HepG2 (cell line): ENCODE results near the gene SMYD4. TPM values are rescaled to one million over a fixed set of nuclear protein-coding genes. Genes with fewer than 3 reads are reported as not detected.

Experiments used
- NFIC ChIP-seq: IDR thresholded peaks from 2 replicates; pipeline ENCODE4 v1.6.1; 2012; ENCODE audit warnings: mild to moderate bottlenecking, low read length, inconsistent platforms
- TBP ChIP-seq: sonication (generic); formaldehyde crosslinking; IDR thresholded peaks from 2 replicates; pipeline ENCODE4 v1.5.0; 2020; ENCODE audit warnings: missing genetic modification reagents
- XRCC5 ChIP-seq: fragments of 200-400 bp; formaldehyde crosslinking; optimal IDR thresholded peaks from 2 replicates; pipeline ENCODE3; 2017; ENCODE audit warnings: mild to moderate bottlenecking, low read length
- ZBTB20 ChIP-seq: sonication (generic); formaldehyde crosslinking; IDR thresholded peaks from 2 replicates; pipeline ENCODE4 v1.8.1; 2023; ENCODE audit warnings: missing genetic modification reagents, low read depth, mild to moderate bottlenecking, borderline replicate concordance
- ZBTB42 ChIP-seq: sonication (generic); formaldehyde crosslinking; IDR thresholded peaks from 2 replicates; pipeline ENCODE4 v1.5.0; 2020; ENCODE audit warnings: mild to moderate bottlenecking, missing genetic modification reagents
- ZFP36 ChIP-seq: fragments of 150-350 bp; IDR thresholded peaks from 2 replicates; pipeline ENCODE4 v1.6.1; 2018; ENCODE audit warnings: borderline replicate concordance, low read length, low read depth; ENCODE audit not compliant: partially characterized antibody
- ZNF101 ChIP-seq: sonication (generic); formaldehyde crosslinking; IDR thresholded peaks from 2 replicates; pipeline ENCODE4 v1.4.0; 2020; ENCODE audit warnings: mild to moderate bottlenecking, low read depth, missing genetic modification reagents, borderline replicate concordance
- ZNF773 ChIP-seq: sonication (generic); formaldehyde crosslinking; IDR thresholded peaks from 2 replicates; pipeline ENCODE4 v1.4.0; 2020; ENCODE audit warnings: missing genetic modification reagents, borderline replicate concordance
- ZSCAN9 ChIP-seq: IDR thresholded peaks from 2 replicates; pipeline ENCODE4 v1.6.1; 2016; ENCODE audit warnings: borderline replicate concordance
- polyA plus RNA-seq, 8 experiments: library from polyadenylated mRNA; depleted of rRNA in 3 of 8; stranded (reverse) in 7 of 8; unstranded in 1 of 8; fragments of >200 nt; fragmentation: Illumina TruSeq in 4 of 8; extraction: Trizol in 4 of 8; gene quantifications; 2 replicates each; pipeline versions ENCODE4 v1.2.1 to v1.2.3, GENCODE V29; 2011 to 2016; ENCODE audit warnings: low read depth in 4 of 8, missing spikeins in 1 of 8, mixed read lengths in 1 of 8; ENCODE audit not compliant: insufficient read depth in 1 of 8
- total RNA-seq, 5 experiments: library from RNA; depleted of rRNA; stranded (reverse); fragments of >200 nt; fragmentation: Illumina TruSeq; extraction: Trizol; gene quantifications; 2 replicates each; pipeline ENCODE4 v1.2.3, GENCODE V29; 2016; ENCODE audit warnings: low read depth in 1 of 5
- TF ChIP-seq, protein P1 (sequence below): sonication (generic); formaldehyde crosslinking; IDR thresholded peaks from 2 replicates; pipeline ENCODE4 v1.5.0; 2020; ENCODE audit warnings: mild to moderate bottlenecking, missing genetic modification reagents
- TF ChIP-seq, protein P2 (sequence below), 2 experiments: IDR thresholded peaks; 2 replicates each; pipeline ENCODE4 v1.6.1; 2011 to 2012; ENCODE audit warnings: low read length in 2 of 2, borderline replicate concordance in 1 of 2, low read depth in 1 of 2, mild to moderate bottlenecking in 1 of 2, moderate library complexity in 1 of 2
- TF ChIP-seq, protein P3 (sequence below): sonication (generic); formaldehyde crosslinking; IDR thresholded peaks from 2 replicates; pipeline ENCODE4 v1.4.0; 2020; ENCODE audit warnings: mild to moderate bottlenecking, missing genetic modification reagents
- TF ChIP-seq, protein P4 (sequence below): sonication (generic); formaldehyde crosslinking; IDR thresholded peaks from 2 replicates; pipeline ENCODE4 v1.4.0; 2020; ENCODE audit warnings: missing genetic modification reagents

Gene SMYD4
- total and polyA plus RNA-seq, 2 of the 13 experiments (the other 11 are each of a cell fraction or from before 2014, with no cell fraction given) = 7.4 to 11.3 TPM

DNA sequence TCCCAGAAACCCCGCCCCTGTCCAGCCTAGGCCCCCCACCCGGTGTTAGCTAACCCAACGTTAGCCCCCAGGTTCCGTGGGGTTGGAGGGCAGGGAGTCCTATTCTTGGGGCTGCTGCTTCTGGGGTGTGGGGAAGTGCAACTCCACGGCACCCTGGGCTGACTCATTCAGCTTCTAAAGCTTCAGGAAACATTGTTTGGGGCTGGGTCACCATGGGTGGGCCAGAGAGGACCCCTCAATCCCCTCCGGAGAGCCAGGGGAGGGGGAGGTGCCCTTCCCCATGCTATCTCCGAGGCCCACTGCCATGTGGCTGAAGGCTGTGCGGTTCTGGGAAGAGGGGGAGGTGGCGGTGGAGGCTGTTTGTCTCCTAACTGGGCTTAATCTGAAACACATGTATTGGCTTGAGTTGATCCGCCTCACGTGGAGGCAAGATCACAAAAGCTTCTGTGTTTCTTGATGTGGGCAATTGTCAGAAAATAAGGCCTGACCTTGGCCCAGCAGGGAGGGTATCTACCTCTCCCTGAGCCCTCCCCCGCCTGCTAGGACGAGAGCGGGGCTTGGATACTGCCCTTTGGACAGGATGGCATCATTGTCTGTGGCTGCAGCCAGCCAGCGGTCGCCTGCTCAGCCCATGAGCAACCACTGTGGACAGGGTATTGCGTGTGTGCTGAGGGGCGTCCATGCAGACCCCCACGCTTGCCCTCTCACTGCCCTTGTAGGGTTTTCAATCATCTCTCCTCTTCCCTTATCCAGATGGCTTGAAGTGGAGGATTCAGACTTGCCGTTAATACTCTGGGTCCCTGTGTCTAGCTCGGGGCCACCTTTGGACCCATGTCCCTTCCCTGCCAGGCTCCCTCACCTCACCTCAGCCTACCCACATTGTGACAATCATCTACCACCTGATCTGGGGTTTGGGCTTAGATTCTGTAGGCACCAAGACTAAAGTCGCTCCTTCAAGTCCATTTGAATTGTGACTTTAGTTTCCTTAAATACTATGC is 66.5 kb downstream of the SMYD4 start (continued):
- TF ChIP-seq, protein P1, sequence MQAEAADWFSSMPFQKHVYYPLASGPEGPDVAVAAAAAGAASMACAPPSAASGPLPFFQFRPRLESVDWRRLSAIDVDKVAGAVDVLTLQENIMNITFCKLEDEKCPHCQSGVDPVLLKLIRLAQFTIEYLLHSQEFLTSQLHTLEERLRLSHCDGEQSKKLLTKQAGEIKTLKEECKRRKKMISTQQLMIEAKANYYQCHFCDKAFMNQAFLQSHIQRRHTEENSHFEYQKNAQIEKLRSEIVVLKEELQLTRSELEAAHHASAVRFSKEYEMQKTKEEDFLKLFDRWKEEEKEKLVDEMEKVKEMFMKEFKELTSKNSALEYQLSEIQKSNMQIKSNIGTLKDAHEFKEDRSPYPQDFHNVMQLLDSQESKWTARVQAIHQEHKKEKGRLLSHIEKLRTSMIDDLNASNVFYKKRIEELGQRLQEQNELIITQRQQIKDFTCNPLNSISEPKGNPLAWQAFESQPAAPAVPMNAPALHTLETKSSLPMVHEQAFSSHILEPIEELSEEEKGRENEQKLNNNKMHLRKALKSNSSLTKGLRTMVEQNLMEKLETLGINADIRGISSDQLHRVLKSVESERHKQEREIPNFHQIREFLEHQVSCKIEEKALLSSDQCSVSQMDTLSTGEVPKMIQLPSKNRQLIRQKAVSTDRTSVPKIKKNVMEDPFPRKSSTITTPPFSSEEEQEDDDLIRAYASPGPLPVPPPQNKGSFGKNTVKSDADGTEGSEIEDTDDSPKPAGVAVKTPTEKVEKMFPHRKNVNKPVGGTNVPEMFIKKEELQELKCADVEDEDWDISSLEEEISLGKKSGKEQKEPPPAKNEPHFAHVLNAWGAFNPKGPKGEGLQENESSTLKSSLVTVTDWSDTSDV (CRISPR knock-in tag) = no peak
- TF ChIP-seq ZNF101 (CRISPR knock-in tag) (no peak), NFIC (no peak), XRCC5 (peak; percentile 49), ZSCAN9 (peak; percentile 78), TBP (CRISPR knock-in tag) (no peak), ZBTB42 (CRISPR knock-in tag) (no peak), ZBTB20 (peak; percentile 5; the same call in 1 of the 2 replicates), ZNF773 (CRISPR knock-in tag) (0 out of 2 replicates have a peak, but pooled peaks have one; percentile 60), ZFP36 (no peak)
- TF ChIP-seq, protein P2, sequence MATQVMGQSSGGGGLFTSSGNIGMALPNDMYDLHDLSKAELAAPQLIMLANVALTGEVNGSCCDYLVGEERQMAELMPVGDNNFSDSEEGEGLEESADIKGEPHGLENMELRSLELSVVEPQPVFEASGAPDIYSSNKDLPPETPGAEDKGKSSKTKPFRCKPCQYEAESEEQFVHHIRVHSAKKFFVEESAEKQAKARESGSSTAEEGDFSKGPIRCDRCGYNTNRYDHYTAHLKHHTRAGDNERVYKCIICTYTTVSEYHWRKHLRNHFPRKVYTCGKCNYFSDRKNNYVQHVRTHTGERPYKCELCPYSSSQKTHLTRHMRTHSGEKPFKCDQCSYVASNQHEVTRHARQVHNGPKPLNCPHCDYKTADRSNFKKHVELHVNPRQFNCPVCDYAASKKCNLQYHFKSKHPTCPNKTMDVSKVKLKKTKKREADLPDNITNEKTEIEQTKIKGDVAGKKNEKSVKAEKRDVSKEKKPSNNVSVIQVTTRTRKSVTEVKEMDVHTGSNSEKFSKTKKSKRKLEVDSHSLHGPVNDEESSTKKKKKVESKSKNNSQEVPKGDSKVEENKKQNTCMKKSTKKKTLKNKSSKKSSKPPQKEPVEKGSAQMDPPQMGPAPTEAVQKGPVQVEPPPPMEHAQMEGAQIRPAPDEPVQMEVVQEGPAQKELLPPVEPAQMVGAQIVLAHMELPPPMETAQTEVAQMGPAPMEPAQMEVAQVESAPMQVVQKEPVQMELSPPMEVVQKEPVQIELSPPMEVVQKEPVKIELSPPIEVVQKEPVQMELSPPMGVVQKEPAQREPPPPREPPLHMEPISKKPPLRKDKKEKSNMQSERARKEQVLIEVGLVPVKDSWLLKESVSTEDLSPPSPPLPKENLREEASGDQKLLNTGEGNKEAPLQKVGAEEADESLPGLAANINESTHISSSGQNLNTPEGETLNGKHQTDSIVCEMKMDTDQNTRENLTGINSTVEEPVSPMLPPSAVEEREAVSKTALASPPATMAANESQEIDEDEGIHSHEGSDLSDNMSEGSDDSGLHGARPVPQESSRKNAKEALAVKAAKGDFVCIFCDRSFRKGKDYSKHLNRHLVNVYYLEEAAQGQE (IDR thresholded peaks at IDR 0.05; ENCODE audit: borderline replicate concordance in 1 of 2, low read depth in 1 of 2, low read length in 2 of 2) = no peak
- TF ChIP-seq, protein P3, sequence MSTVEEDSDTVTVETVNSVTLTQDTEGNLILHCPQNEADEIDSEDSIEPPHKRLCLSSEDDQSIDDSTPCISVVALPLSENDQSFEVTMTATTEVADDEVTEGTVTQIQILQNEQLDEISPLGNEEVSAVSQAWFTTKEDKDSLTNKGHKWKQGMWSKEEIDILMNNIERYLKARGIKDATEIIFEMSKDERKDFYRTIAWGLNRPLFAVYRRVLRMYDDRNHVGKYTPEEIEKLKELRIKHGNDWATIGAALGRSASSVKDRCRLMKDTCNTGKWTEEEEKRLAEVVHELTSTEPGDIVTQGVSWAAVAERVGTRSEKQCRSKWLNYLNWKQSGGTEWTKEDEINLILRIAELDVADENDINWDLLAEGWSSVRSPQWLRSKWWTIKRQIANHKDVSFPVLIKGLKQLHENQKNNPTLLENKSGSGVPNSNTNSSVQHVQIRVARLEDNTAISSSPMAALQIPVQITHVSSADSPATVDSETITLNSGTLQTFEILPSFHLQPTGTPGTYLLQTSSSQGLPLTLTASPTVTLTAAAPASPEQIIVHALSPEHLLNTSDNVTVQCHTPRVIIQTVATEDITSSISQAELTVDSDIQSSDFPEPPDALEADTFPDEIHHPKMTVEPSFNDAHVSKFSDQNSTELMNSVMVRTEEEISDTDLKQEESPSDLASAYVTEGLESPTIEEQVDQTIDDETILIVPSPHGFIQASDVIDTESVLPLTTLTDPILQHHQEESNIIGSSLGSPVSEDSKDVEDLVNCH (CRISPR knock-in tag) = no peak
- TF ChIP-seq, protein P4, sequence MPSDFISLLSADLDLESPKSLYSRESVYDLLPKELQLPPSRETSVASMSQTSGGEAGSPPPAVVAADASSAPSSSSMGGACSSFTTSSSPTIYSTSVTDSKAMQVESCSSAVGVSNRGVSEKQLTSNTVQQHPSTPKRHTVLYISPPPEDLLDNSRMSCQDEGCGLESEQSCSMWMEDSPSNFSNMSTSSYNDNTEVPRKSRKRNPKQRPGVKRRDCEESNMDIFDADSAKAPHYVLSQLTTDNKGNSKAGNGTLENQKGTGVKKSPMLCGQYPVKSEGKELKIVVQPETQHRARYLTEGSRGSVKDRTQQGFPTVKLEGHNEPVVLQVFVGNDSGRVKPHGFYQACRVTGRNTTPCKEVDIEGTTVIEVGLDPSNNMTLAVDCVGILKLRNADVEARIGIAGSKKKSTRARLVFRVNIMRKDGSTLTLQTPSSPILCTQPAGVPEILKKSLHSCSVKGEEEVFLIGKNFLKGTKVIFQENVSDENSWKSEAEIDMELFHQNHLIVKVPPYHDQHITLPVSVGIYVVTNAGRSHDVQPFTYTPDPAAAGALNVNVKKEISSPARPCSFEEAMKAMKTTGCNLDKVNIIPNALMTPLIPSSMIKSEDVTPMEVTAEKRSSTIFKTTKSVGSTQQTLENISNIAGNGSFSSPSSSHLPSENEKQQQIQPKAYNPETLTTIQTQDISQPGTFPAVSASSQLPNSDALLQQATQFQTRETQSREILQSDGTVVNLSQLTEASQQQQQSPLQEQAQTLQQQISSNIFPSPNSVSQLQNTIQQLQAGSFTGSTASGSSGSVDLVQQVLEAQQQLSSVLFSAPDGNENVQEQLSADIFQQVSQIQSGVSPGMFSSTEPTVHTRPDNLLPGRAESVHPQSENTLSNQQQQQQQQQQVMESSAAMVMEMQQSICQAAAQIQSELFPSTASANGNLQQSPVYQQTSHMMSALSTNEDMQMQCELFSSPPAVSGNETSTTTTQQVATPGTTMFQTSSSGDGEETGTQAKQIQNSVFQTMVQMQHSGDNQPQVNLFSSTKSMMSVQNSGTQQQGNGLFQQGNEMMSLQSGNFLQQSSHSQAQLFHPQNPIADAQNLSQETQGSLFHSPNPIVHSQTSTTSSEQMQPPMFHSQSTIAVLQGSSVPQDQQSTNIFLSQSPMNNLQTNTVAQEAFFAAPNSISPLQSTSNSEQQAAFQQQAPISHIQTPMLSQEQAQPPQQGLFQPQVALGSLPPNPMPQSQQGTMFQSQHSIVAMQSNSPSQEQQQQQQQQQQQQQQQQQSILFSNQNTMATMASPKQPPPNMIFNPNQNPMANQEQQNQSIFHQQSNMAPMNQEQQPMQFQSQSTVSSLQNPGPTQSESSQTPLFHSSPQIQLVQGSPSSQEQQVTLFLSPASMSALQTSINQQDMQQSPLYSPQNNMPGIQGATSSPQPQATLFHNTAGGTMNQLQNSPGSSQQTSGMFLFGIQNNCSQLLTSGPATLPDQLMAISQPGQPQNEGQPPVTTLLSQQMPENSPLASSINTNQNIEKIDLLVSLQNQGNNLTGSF (CRISPR knock-in tag) = no peak
